ENCODE measurements around the gene MARCHF6. TPM values are rescaled to one million over a fixed set of nuclear protein-coding genes. Genes with fewer than 3 reads are reported as not detected.

Gene MARCHF6
- total and polyA plus RNA-seq, 2 of the 8 experiments (the other 6 are each of a cell fraction or from before 2014, with no cell fraction given): 93.1 to 118 TPM

DNA sequence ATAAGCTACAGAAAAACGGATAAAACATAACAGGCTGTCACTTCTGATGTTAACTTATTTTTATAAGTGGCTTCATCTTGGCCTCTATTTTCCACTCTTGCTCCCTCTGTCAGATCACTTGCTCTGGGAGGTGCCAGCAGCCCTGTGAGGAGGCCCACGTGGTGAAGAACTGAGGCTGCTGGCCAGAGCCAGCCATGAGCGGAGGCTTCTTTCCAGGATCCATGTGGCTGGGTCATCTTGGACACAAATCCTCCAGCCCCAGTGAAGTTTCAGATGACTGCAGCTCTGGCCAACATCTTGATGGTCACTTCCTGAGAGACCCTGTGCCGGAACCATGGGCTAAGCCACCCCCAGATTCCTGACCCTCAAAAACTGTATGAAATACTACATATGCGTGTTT, 38.3 kb upstream of the MARCHF6 start:
- Histone ChIP-seq H3K23me2 (ENCODE audit: low read depth, low read length) (no peaks in the 10 kb centered on the region), H4K8ac (ENCODE audit: extremely low read depth, insufficient read depth, low read length) (no peak overlapping the region), H3K23ac (ENCODE audit: insufficient read length) (no peak overlapping the region), H2BK5ac (ENCODE audit: low read depth, low read length) (no peak overlapping the region), H3K27me3 (replicated peaks in 1 of 4; ENCODE audit: control insufficient read depth in 3 of 4, extremely low read depth in 1 of 4, insufficient read depth in 3 of 4, low read length in 3 of 4) (no peaks in the 10 kb centered on the region), H3K9me3 (ENCODE audit: insufficient read depth in 2 of 2, low read depth in 1 of 2, low read length in 1 of 2) (no peaks in the 10 kb centered on the region; a peak in 1 of 4 replicates), H3K27ac (ENCODE audit: low read depth, low read length) (no peak overlapping the region), H3K36me3 (ENCODE audit: control insufficient read depth in 2 of 4, insufficient read depth in 4 of 4, low read length in 3 of 4) (no peaks in the 10 kb centered on the region), H3K56ac (replicated peaks; ENCODE audit: insufficient read length, low read depth, low read length) (no peak overlapping the region), H2BK120ac (replicated peaks; ENCODE audit: low read depth, low read length) (no peak overlapping the region), H3K4me2 (ENCODE audit: insufficient read depth in 1 of 2, low read depth in 2 of 2, low read length in 2 of 2) (no peak overlapping the region), H3K79me1 (ENCODE audit: low read depth, low read length) (no peaks in the 10 kb centered on the region), H2AK5ac (ENCODE audit: low read depth, low read length) (no peak overlapping the region), H3K18ac (ENCODE audit: extremely low read depth, low read length) (no peak overlapping the region), H3K4me3 (ENCODE audit: extremely low read depth in 1 of 4, insufficient read depth in 2 of 4, low read depth in 3 of 4, low read length in 4 of 4) (no peak overlapping the region), H4K20me1 (replicated peaks in 1 of 2; ENCODE audit: control insufficient read depth in 1 of 2, insufficient read depth in 2 of 2, low read length in 2 of 2) (no peaks in the 10 kb centered on the region), H4K91ac (replicated peaks; ENCODE audit: insufficient read length, low read length) (no peak overlapping the region), H2AFZ (ENCODE audit: low read length) (no peak overlapping the region), H3K79me2 (ENCODE audit: control insufficient read depth in 1 of 2, insufficient read depth in 2 of 2, low read length in 2 of 2) (no peaks in the 10 kb centered on the region), H3K14ac (ENCODE audit: insufficient read length) (no peak overlapping the region), H3K9ac (replicated peaks in 1 of 4; ENCODE audit: extremely low read depth in 1 of 4, low read depth in 3 of 4, low read length in 3 of 4) (no peak overlapping the region), H2BK20ac (ENCODE audit: low read length) (no peak overlapping the region), H2BK12ac (ENCODE audit: low read depth, low read length) (no peak overlapping the region), H2BK15ac (ENCODE audit: low read length) (no peak overlapping the region), H4K5ac (ENCODE audit: insufficient read length, low read depth, low read length) (no peak overlapping the region), H3K4ac (replicated peaks; ENCODE audit: insufficient read length, low read depth, low read length) (peak overlapping the region; percentile 21), H3K4me1 (replicated peaks in 1 of 4; ENCODE audit: control insufficient read depth in 3 of 4, insufficient read depth in 4 of 4, low read length in 3 of 4) (no peaks in the 10 kb centered on the region; a peak in 2 of 7 replicates)
- WGBS, 2 experiments (ENCODE audit: extremely low coverage in 1 of 2, insufficient coverage in 1 of 2, insufficient read length in 1 of 2, insufficient replicate concordance in 2 of 2, low coverage in 1 of 2, low lambda C conversion rate in 2 of 2, missing lambda C conversion rate in 1 of 2): 89% methylated on average over 5 of the region's 5 CpGs; no CpG with 5 or more reads in 1 of the 2 experiments
- POLR2A ChIA-PET (ENCODE audit: partially characterized antibody): interaction anchor here (1.2 to 1.3 kb wide), 2 partner anchors 16 to 51 kb away, joined by 3 to 4 read pairs; no protein-coding TSS in a partner anchor
- CTCF ChIA-PET (ENCODE audit: partially characterized antibody): interaction anchor here (1.1 kb wide), 1 partner anchor 31 kb away, joined by 4 read pairs; no protein-coding TSS in a partner anchor
- no peak for DNase-seq (ENCODE audit: low read depth in 1 of 2, low spot score in 2 of 2)
- no peak for FAIRE-seq
- TF ChIP-seq YY1 (IDR thresholded peaks at IDR 0.05; ENCODE audit: low read depth, low read length): no peak
- TF ChIP-seq CBX5 (IDR thresholded peaks at IDR 0.05; ENCODE audit: low read depth, low read length): no peak
- TF ChIP-seq FOSL1 (IDR thresholded peaks at IDR 0.05; ENCODE audit: insufficient read depth, low read depth, low read length): no peak
- no peak for TF ChIP-seq CHD2 (IDR thresholded peaks at IDR 0.05; ENCODE audit: low read length)
- TF ChIP-seq CEBPB (IDR thresholded peaks at IDR 0.05; ENCODE audit: low read depth, low read length): no peak
- TF ChIP-seq HDAC2 (IDR thresholded peaks at IDR 0.05; ENCODE audit: borderline replicate concordance in 1 of 2, low read depth in 2 of 2, low read length in 2 of 2): no peak
- TF ChIP-seq SP2 (IDR thresholded peaks at IDR 0.05; ENCODE audit: low read length): no peak
- TF ChIP-seq SUZ12 (IDR thresholded peaks at IDR 0.05; ENCODE audit: low read length): no peak
- TF ChIP-seq RNF2 (IDR thresholded peaks at IDR 0.05; ENCODE audit: borderline replicate concordance, low read depth, low read length, missing control alignments, poor library complexity, severe bottlenecking): no peak
- no peak for TF ChIP-seq MAX (IDR thresholded peaks at IDR 0.05)
- TF ChIP-seq, protein P1, sequence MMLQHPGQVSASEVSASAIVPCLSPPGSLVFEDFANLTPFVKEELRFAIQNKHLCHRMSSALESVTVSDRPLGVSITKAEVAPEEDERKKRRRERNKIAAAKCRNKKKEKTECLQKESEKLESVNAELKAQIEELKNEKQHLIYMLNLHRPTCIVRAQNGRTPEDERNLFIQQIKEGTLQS (IDR thresholded peaks at IDR 0.05; ENCODE audit: insufficient read depth, low read depth, low read length): no peak
- no peak for TF ChIP-seq RBBP5 (IDR thresholded peaks at IDR 0.05; ENCODE audit: borderline replicate concordance, low read depth, low read length)
- TF ChIP-seq SIN3A (conservative IDR thresholded peaks at IDR 0.05 in 1 of 2, IDR thresholded peaks at IDR 0.05 in 1 of 2; ENCODE audit: low read depth in 1 of 2, low read length in 2 of 2): no peak

Data from H1 (cell line).